Activated T-helper 1 cell treated with anti-CD3 and anti-CD28 coated beads, Interleukin-2, amount 50 U/mL, for 16 hours (primary cell): ENCODE measurements around the gene CLEC11A.

ENCODE experiments used
- DNase-seq, 2 donors: peaks; one replicate each; pipeline ENCODE4 v3.0.0-alpha.2; 2020; ENCODE audit warnings: low read depth in 1 of 2, low spot score in 1 of 2

Gene CLEC11A

DNA sequence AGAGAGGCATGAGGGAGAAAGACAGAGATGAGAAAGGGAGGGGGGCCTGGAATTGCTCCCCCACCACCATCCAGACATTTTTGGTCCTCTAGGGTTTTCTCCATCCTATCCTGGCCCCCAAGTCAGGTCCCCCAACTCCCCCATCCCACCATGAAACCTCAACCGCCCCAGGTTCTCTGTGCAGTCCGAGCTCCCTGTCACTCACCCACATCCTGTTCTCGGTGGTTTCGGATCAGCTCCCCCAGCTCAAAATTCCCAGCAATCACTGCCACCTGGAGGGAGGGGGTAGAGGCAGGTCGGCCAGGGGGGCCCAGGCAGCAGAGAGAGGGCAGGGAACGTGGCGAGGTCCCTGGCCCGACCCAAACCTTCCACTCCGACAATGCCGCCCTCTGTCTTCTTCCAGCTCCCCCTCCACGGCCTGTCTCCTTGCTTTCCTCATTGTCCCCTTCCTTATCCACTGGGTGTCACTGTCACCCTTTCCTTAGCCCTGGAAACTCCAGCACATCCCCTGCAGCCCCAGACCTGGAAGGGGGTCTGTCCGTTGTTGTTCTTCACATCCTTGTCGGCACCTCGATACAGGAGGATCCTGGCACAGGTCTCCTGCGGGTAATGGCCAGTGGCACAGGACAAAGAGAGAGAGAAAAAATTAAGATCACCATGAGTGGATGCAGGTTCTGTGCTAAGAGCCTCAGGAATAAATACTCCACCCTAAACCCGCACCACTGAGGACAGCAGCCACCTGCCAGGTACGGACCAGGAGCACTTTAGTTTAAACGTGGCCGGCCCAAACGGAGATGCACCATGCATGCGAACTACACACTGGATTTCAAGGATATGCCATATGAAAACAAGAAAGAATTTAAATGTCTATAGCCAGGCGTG lies 19.0 kb upstream of the CLEC11A start:
- DNase-seq: no peak

DNA sequence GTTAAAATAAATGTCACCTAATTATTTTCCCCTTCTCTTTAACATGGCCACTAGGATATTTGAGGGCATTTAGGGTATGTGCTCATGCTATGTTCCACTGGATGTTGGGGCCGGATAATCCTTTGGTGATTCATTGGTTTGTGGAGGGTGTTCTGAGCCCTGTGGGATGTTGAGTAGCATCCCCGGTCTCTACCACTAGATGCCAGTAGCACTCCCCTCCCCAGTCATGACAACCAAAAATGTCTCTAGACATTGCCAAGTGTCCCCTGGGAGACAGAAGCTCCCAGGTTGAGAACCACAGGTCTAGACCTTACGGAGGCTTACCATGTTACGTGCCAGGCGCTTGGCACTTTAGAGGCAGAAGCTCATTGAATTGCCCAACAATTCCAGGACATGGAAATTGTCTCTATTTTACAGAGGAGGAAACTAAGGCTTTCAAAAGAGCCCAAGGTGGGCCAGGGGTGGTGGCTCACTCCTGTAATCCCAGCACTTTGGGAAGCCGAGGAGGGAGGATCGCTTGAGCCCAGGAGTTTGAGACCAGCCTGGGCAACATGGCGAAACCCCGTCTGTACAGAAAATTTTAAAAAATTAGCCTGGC lies 17.6 kb upstream of the CLEC11A start:
- DNase-seq: no peak

DNA sequence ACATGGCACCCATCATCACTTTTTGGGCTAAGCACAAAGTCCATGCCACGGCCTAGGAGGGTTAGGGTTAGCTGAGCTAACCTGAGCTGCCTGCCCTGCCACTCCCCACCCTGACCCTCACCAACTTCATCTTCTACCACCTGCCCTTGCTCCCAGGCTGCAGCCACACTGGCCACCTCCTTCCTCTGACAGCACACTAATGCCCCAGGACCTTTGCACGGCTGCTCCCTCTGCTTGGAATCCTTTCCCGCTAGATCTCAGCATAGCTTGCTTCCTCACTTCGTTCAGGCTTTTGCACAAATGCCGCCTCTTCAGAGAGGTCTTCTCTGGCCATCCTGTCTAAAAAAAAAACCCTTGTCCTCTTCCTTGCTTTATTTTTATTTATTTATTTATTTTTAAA lies 16.8 kb upstream of the CLEC11A start:
- DNase-seq: no peak

DNA sequence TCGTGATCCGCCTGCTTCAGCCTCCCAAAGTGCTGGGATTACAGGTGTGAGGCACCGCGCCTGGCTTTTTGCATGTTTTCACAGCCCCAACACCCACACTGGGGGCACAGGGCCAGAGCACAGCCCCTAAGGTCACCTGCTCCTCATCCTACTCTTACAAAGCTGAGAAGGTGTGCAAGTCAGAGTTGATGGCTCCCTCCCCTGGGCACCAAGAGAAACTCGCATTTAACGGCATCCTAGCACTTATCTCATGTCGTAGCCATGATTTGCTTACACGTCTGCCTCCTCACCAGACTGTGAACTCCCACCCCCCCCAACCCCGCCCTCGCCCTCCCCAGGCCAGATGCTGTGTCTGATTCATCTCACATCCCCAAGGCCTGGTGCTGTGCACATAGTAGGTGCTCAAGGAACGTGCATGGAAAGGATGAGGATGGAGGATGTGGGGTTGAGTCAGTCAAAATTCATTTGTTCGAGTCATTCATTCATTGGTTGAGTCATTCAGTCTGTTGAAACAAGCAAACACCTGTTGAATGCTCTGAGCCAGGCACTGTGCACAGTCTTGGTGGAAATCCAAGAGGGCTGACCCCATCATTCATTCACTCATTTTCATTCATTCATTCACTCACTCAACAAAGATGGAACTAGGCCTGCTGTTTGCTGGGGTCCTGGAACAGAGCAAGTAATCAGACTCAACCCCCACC lies 14.8 kb upstream of the CLEC11A start:
- DNase-seq: no peak

DNA sequence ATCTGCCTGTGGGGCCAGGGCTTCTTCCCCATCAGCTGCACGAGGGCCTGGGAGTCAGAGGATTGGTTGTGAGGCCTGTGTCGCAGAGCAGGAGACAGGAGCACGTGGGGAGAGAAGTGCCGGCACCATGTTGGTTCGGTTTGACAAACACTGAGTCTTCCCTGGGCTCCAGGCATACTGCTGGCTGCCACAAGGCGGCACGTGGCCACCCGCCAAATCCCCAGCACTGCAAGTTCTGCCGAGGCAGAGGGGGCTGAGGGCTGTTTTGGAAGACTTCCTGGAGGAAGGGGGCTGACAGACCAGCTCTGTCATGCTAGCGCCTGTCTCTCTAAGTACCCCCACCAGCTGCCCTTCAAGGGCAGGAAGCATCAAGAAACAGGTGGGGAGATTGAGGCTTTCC lies 13.1 kb upstream of the CLEC11A start:
- DNase-seq: no peak

DNA sequence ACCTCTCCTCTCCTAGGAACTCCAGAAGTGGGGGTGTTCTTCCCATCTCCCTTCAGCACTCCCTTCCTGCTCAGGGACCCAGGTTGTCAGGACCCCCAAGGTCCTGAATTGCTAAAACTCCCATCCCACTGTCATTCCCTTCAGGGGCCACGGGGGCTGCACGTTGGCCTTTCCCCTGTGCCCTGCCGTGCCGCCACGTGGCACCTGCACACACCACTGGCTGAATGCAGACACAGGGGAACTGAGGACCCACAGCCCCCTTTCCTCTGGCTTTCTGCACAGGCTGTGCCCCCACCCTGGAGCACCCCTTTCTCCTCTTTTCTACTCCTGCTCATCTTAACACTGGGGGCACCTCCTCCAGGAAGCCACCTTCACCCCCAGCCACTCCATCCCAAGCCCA lies 12.6 kb upstream of the CLEC11A start:
- no peak for DNase-seq

DNA sequence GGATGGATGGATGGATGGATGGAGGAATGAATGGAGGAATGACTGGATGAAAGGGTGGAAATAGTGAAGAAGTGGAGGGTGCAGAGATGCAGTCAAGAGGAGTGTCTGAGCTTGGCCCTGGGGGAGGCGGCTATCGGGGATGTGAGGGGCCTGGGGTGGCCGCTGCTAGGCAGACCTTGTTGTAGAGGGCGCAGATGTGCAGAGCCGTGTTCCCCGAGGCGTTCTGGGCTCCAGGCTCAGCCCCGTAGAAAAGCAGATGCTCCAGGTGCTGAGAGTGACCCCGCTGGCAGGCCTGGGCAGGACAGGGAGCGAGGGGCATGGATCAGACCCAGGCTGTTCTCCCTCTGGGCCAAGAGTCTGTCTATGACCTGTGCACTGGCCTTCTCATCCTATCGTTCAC lies 12.0 kb upstream of the CLEC11A start:
- no peak for DNase-seq

DNA sequence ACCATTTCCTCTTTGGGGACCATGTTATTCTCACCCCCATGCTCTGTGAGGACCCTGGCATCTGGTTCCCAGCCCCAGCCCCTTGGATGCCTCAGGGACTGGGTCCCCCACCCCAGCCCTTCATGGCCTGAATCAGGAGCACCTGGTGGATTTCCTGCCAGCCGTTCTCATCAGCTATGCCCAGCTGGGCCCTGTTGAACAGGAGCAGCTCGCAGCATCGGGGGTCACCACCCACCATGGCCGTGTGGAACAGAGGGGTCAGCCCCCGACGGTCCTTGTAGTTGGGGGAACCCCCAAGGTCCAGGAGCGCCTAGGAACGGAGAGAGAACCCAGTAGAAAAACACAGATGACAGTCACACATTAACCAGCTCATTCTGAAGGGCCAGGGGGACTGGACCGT lies 11.4 kb upstream of the CLEC11A start:
- DNase-seq: no peak

DNA sequence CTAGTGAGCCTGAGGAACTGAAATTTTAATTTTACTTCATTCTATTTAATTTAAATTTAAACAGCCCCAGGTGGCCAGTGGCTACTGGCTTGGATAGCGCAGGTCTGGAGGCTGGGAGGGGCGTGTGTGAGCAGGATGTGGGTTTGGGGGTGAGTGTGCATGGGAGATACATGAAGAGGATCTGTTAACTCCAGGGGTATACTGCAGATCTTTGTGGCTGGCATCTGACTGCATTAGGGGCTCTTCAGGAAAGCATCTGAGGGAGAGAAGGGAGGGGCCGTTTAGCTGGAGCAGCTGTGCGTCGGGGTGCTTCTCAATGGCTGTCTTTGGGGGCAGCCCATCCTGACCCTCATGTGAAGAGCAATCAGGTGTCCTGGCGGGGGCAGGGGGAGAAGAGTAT lies 10.3 kb upstream of the CLEC11A start:
- DNase-seq: no peak

DNA sequence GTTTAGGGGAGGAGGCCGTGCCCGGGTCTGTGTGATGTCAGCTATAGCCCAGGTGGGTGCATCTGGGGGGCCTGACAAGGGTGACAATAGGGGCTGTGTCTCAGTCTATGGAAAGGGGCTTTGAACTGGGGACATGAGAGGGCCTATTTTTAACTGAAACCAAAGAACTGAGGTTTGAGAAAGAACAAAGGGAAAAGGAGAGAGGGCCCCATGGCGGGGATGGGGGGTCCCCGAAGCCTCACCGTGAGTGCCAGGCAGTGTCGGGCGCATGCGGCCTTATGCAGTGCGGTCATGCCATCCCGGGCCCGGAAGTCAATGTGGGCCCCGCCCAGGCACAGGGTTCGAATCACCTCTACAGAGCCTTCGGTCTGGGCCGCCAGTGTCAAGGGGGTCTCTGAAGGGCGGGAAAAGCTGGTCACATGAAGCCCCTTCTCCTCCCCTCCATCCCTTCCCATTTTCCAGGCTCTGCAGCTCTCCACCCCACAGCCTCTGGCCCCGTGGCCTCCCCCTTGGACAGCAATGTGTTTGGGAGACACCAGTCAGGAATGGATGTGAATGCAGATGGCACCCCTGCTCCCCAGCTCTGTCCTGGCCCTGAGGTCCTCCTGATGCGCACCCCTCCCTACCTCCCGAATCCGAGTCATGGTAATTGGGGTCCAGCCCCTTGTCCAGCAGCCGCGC lies 9.5 kb upstream of the CLEC11A start:
- DNase-seq: no peak

DNA sequence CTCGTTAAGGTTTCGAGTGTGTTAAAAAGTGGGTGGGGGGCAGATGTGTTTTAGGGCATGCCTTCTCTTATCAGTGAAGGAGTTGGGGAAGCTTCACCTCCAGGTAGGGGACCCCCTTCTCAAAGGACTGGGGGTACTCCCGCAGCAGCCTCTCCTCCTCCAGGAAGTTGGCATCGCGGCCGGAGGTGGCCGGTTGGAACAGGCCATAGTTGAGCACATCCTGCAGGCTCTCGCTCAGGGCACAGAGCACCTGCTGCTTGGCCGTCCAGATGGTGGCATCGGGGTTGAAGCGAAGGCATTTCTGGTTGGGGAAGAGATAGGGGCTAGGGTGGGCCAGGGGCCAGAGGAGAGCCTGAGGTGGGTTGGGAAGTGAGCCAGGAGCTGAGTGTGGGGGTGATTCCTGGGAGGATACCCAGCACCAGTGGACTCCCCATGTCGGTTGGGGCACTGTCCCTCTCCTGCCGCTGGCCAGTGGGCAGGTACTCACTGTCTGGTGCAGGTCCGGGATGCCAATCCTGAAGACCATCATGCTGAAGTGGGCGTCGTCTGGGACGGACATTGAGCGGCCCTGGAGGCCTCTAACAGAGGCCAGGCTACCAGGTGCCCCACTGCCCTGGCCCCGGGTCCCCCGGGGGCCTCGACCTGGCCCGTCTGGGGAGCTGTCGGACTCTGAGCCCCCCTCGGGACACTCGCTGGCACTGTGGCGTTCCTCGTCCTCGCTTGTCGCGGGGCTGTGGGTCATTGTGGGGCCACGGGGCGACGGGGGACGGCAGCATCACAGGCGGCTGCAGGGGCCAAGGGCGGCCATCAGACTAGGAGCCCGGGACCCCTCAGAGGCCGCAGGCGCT lies 6.8 kb upstream of the CLEC11A start:
- DNase-seq: no peak

DNA sequence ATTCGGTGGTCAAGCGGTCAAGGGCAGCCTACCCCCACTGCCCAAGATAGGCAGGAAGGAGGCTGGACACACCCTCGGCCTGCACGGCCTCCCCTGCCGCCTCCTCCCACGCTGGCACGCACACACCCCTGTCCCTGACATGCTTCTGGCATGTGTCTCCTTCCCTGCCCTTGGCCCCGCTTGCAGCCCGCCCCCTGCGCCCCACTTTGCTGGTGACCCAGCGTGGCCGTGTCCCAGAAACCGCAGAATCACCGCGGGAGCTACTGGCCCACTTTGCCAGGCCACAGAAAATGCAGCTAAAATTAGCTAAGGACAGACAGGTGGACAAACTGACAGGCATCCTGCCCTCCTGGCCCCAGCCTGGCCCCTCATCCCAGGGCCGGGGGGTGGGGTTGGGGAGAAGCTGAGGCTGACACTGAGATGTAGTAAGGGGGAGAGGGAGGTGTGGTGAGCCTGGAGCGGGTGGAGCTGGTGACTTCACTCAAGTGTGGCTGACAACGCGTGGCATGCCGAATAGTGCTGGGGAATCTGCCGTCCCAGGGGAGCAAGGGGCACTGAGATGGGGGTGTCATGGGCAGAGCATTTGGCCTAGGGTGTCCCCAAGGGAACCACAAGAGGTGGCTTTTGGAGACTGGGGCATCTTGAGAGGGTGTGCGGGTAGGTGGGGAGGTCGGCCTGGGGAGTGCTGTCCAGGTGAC lies 6.0 kb upstream of the CLEC11A start:
- no peak for DNase-seq

DNA sequence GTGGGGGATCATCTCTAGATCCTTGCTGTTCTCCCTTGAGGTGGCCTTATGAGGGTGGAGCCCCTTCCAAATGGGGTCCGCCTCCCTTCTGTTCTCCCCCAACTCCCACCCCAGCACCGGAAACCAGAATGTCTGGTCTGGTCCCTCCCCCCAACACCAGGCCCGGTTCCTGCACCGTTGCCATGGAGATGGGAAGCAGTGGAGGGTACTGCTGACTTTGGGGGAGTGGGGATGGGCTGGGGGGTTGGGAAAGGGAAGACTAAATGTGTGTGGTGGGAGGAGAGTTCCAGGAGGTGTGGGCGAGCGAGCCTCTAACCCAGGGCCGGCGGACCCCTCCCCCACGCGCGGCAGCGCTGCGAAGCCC lies 5.3 kb upstream of the CLEC11A start:
- DNase-seq: no peak

DNA sequence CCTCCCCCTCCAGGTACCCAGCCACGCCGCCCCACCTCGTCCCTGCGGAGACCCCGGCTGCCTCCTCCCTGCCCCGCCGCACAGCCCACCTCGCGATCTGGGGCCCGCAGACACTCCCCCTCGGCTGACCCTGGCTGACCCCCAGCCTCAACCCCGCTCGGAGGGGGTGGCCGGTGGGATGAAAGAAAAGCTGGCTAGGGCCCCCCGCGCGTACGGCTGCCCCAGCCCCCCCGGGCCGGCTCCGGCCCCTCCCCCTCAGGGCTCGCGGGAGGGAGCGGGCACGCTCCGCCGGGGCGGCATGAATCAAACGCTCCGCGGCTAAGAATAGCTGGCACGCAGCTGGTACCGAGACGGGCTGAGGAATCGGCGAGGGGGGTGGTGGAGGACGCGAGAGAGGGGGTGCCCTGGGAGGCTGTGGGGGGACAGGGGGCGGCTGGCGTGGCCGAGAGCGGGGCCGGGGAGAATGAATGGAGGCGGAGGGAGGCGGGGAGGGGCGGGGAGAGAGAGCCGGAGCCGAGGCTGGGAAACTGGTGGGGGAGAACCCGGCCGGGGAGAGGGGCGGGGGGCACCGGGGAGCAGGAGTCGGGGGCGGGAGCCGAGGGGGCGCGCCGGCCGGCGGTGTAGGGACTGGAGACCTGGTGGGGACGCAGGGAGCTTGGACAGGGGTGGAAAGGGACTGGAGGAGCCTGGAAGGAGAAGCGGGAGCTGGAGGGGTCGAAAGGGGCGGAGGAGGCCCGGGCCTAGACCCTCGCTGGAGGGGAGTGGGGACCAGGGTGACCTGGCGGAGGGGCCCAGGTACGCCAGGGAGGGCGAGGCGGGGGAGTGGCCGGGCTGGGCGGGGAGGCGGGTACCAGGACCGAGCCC lies 4.7 kb upstream of the CLEC11A start:
- DNase-seq: no peak

DNA sequence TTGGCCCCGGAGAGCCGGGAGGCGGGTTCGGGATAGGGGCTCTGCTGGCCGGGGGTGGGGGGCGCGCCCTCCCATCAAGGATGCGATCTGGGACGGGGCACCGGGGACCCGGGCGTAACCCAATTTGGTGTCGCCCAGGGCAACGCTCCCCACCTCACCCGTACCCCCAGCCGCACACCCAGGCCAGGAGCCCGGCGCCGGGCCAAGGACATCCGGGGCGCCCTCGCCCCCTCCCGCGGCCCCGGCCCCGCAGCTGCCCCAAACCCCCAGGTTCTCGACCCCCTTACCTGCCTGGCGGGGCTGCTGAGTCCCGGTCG lies 4.1 kb upstream of the CLEC11A start:
- no peak for DNase-seq

DNA sequence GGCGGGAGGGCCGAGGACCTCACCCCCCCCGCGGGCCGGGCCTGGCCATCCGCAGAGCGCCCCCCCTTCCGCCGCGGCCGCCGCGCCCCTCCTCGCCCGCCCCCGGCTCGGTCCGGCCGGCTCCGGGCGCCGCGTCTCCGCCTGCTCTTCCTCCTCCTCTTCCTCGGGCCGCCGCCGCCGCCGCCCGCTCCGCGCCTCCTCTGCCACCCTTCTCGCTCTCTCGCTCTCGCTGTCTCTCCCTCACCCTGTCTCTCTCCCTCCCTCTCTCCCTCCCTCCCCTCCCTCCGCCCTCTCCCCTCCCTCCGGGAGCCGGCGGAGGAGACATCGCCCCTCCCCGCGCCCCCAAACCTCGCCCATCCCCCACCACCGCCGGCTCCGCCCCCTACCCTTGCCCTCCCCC lies 3.6 kb upstream of the CLEC11A start, which contains the start of gene SHANK1:
SHANK1 (minus strand) TSS at position 237 of the 400 bp plus-strand sequence. CDS start 2,883 bp downstream, outside the sequence.
- no peak for DNase-seq

DNA sequence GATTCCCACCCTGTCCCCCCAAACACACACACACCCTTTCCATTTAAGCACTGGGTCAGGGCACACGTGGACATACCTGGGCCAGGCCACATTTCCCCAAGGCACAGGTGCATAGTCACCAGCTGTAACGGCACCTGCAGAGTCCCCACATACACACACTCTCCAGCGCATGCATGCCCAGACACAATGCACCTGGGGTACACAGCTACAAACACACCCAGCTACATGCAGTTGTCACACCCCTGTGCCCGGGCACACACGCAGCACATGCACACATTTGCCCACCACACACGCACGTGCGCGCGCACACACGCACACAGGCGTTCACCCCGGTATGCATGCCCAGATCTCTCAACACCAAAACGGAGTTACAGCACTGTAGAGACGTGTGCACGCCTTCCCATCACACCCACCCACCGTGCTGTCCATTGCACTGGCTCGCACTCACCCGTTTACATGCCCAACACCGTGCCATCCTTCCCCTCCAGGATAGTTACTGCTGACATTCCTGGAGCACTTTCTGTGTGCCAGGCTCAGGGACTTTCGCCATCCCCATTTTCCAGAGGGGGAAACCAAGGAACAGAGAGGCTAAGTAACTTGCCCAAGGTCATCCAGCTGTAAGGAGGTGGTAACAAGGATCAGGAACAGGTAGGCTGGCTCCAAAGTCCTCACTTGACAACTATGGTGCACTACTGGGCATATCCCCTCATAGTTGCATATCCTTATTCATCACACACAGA lies 2.8 kb upstream of the CLEC11A start:
- no peak for DNase-seq

DNA sequence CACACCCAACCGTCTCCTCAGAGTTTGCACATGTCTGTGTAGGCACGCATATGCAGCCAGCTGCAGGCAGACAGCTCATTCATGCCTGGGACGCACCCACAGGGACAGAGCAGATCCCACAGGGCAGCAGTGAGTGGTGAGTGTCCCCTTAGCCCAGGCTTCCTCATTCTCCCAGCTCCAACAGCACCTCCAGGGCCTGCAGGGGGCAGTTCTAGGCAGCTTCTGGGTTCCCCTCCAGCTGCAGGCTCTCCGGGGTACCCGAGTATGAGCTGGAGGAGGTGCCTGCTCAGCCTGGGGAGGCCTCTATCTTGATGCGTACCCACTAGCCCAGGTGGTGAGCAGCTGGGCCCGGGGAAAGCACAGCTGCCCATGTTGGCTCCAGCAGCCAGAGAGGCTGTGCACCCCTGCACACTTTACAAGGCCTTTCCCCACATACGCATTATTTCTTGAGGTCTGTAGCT lies 2.2 kb upstream of the CLEC11A start:
- DNase-seq: no peak
